ENCODE data around the gene TBC1D23. TPM values are rescaled to one million over a fixed set of nuclear protein-coding genes. Genes with fewer than 3 reads are reported as not detected.

Gene TBC1D23
- polyA plus RNA-seq, 3 donors, result 10.2 to 22.7 (median 12.2) TPM

DNA sequence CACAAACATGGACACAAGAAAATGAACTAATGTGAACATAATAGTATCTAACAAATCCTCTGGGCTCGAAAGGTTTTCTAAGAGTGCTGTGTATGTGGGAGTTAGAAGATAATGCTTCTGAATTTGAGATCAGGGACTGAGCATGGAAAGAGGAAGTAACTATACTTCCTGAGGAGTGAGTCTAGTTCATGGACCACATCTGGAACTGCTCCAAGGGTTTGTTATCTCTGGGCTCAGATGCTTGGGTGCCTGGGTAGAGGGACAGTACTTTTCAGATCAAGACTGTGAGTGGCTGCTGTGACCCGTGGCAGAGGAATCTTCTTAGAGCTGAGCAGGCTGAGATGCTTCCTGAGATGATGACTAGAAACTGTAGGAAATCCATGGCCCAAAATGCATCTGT lies 28.5 kb downstream of the TBC1D23 start:
- Histone ChIP-seq H3K4me3 (replicated peaks in 1 of 3; ENCODE audit: low read depth in 2 of 3, low read length in 3 of 3) (no peak overlapping the region), H3K9ac (ENCODE audit: insufficient read depth, low read length, poor library complexity, severe bottlenecking) (no peak overlapping the region), H3K27ac (ENCODE audit: low read depth in 1 of 2, low read length in 2 of 2) (no peak overlapping the region), H3K79me2 (ENCODE audit: insufficient read depth, low read length) (no peaks in the 10 kb centered on the region), H3K27me3 (ENCODE audit: control insufficient read depth in 2 of 2, insufficient read depth in 2 of 2, low read length in 2 of 2) (no peaks in the 10 kb centered on the region), H3K4me1 (ENCODE audit: control insufficient read depth in 1 of 2, insufficient read depth in 2 of 2, low read length in 2 of 2) (peaks cover 0 to 5% of the 10 kb centered on the region in 2 donors), H3K4me2 (replicated peaks; ENCODE audit: extremely low read depth, low read length, poor library complexity, severe bottlenecking) (no peak overlapping the region), H4K20me1 (ENCODE audit: insufficient read depth, low read length) (peaks cover 18% of the 10 kb centered on the region), H2AFZ (ENCODE audit: insufficient read depth, low read depth, low read length, poor library complexity, severe bottlenecking) (no peak overlapping the region), H3K9me3 (replicated peaks in 1 of 2; ENCODE audit: control insufficient read depth in 1 of 2, insufficient read depth in 1 of 2, low read length in 2 of 2) (no peaks in the 10 kb centered on the region), H3K36me3 (replicated peaks in 1 of 2; ENCODE audit: control insufficient read depth in 1 of 2, insufficient read depth in 2 of 2, low read length in 2 of 2) (peaks cover 48 to 95% of the 10 kb centered on the region in 2 donors)
- Mint-ChIP-seq H3K36me3 (peaks cover 51 to 56% of the 10 kb centered on the region in 2 donors), H3K27ac (no peak overlapping the region), H3K27me3 (ENCODE audit: low read depth in 3 of 3) (peaks cover 0 to 2% (median 2%) of the 10 kb centered on the region in 3 donors), H3K9me3 (peaks cover 0 to 4% (median 0%) of the 10 kb centered on the region in 7 donors), H3K4me3 (no peak overlapping the region), H3K4me1 (peaks cover 7% of the 10 kb centered on the region)
- 0% methylated on average over 2 of the region's 2 CpGs for whole genome bisulfite sequencing (ENCODE audit: insufficient coverage)
- peak; percentile 8 to 25 (median 9) for DNase-seq
- TF ChIP-seq, protein P1, sequence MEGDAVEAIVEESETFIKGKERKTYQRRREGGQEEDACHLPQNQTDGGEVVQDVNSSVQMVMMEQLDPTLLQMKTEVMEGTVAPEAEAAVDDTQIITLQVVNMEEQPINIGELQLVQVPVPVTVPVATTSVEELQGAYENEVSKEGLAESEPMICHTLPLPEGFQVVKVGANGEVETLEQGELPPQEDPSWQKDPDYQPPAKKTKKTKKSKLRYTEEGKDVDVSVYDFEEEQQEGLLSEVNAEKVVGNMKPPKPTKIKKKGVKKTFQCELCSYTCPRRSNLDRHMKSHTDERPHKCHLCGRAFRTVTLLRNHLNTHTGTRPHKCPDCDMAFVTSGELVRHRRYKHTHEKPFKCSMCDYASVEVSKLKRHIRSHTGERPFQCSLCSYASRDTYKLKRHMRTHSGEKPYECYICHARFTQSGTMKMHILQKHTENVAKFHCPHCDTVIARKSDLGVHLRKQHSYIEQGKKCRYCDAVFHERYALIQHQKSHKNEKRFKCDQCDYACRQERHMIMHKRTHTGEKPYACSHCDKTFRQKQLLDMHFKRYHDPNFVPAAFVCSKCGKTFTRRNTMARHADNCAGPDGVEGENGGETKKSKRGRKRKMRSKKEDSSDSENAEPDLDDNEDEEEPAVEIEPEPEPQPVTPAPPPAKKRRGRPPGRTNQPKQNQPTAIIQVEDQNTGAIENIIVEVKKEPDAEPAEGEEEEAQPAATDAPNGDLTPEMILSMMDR (IDR thresholded peaks at IDR 0.05), result no peak
- intact Hi-C loops (cut with micrococcal nuclease), result no loop called here

DNA sequence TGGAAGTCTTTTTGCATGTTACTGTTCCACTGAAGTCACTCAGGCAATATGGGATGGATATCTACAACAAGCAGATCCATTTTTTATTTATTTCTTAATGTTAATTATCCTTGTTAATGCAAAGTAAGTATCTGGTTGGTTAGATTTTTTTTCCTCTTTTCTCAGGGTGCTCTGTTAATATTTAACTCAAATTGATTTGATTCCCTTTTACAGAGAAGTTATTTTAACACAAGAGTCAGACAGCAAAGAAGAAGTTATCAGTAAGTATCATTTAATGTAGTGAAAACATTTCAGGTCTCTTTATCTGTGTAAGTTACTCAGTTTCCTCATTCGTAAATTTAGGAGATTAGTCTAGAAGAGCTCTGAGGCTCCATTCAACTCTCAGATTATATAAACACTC lies 34.3 kb downstream of the TBC1D23 start:
- H4K20me1 ChIP-seq (ENCODE audit: insufficient read depth, low read length), result peaks cover 3% of the 10 kb centered on the region
- intact Hi-C loops (cut with micrococcal nuclease), result no loop called here
- TF ChIP-seq, protein P1 (IDR thresholded peaks at IDR 0.05), result no peak
- no peaks in the 10 kb centered on the region for H3K79me2 ChIP-seq (ENCODE audit: insufficient read depth, low read length)
- H3K9ac ChIP-seq (ENCODE audit: insufficient read depth, low read length, poor library complexity, severe bottlenecking), result no peak overlapping the region
- Mint-ChIP-seq H3K9me3 (peaks cover 0 to 2% (median 0%) of the 10 kb centered on the region in 7 donors), H3K36me3 (peaks cover 65% of the 10 kb centered on the region in 2 donors), H3K27me3 (ENCODE audit: low read depth in 3 of 3) (no peaks in the 10 kb centered on the region), H3K27ac (no peak overlapping the region), H3K4me1 (no peaks in the 10 kb centered on the region), H3K4me3 (no peak overlapping the region)
- no peak for DNase-seq
- no CpG with 5 or more reads among the region's 1 CpG for WGBS (ENCODE audit: insufficient coverage)
- H3K36me3 ChIP-seq (replicated peaks in 1 of 2; ENCODE audit: control insufficient read depth in 1 of 2, insufficient read depth in 2 of 2, low read length in 2 of 2), result peaks cover 72 to 98% of the 10 kb centered on the region in 2 donors
- no peaks in the 10 kb centered on the region for H3K4me1 ChIP-seq (ENCODE audit: control insufficient read depth in 1 of 2, insufficient read depth in 2 of 2, low read length in 2 of 2)
- H3K4me3 ChIP-seq (replicated peaks in 1 of 3; ENCODE audit: low read depth in 2 of 3, low read length in 3 of 3), result no peak overlapping the region
- no peak overlapping the region for H3K4me2 ChIP-seq (replicated peaks; ENCODE audit: extremely low read depth, low read length, poor library complexity, severe bottlenecking)
- H3K27me3 ChIP-seq (ENCODE audit: control insufficient read depth in 2 of 2, insufficient read depth in 2 of 2, low read length in 2 of 2), result no peaks in the 10 kb centered on the region
- H2AFZ ChIP-seq (ENCODE audit: insufficient read depth, low read depth, low read length, poor library complexity, severe bottlenecking), result no peak overlapping the region
- no peak overlapping the region for H3K27ac ChIP-seq (ENCODE audit: low read depth in 1 of 2, low read length in 2 of 2)
- no peaks in the 10 kb centered on the region for H3K9me3 ChIP-seq (replicated peaks in 1 of 2; ENCODE audit: control insufficient read depth in 1 of 2, insufficient read depth in 1 of 2, low read length in 2 of 2)

All from CD14-positive monocyte (primary cell).